IMR-90 (cell line): ENCODE data around the gene ZNF185. TPM values are rescaled to one million over a fixed set of nuclear protein-coding genes. Genes with fewer than 3 reads are reported as not detected.

Experiments used
- ATAC-seq: fragments of 200-7000 bp; cut with Tn5 transposase; 2 replicates; pipeline ENCODE4 v1.9.1; 2020; ENCODE audit warnings: low read depth, mild to moderate bottlenecking, moderate library complexity
- BruUV-seq: library from RNA; stranded (reverse); fragments of 400-500 nt; replicated peaks from 2 replicates; lab custom pipeline; 2021; lab: Mats Ljungman, UMichigan
- CTCF ChIA-PET: fragments of 300-600 bp; formaldehyde crosslinking; extraction: SDS; loops from one replicate; lab custom pipeline; 2021; ENCODE audit warnings: antibody characterized with exemption; lab: Yijun Ruan, JAX
- POLR2A ChIA-PET: fragments of 300-600 bp; sonication (Branson Sonifier 250); formaldehyde crosslinking; loops from one replicate; lab custom pipeline; 2022; ENCODE audit warnings: antibody characterized with exemption; ENCODE audit not compliant: unreplicated experiment; lab: Charles Lee
- DNase-seq: peaks from one replicate; pipeline ENCODE4 v3.0.0; 2013
- H2AFZ ChIP-seq: replicated peaks from 2 replicates; pipeline ENCODE3; 2013; ENCODE audit warnings: low read length, mild to moderate bottlenecking; ENCODE audit not compliant: poor library complexity
- H2AK5ac ChIP-seq: 2 replicates; pipeline ENCODE4 v1.6.1; 2013; ENCODE audit warnings: low read depth, low read length, inconsistent platforms
- H2AK9ac ChIP-seq: replicated peaks from 2 replicates; pipeline ENCODE3; 2013; ENCODE audit warnings: mild to moderate bottlenecking, low read depth, low read length, moderate library complexity; ENCODE audit not compliant: poor library complexity
- H2BK120ac ChIP-seq: 2 replicates; pipeline ENCODE4 v1.6.1; 2013; ENCODE audit warnings: low read depth, low read length, inconsistent platforms
- H2BK15ac ChIP-seq: 3 replicates; pipeline ENCODE4 v1.6.1; 2013; ENCODE audit warnings: low read depth, low read length, inconsistent platforms
- H2BK20ac ChIP-seq: 2 replicates; pipeline ENCODE4 v1.6.1; 2013; ENCODE audit warnings: low read depth, mild to moderate bottlenecking, inconsistent platforms, low read length, moderate library complexity
- H2BK5ac ChIP-seq: 2 replicates; pipeline ENCODE4 v1.6.1; 2013; ENCODE audit warnings: mild to moderate bottlenecking, low read depth, low read length, inconsistent platforms; ENCODE audit not compliant: poor library complexity, severe bottlenecking
- H3K14ac ChIP-seq: replicated peaks from 2 replicates; pipeline ENCODE4 v1.6.1; 2013; ENCODE audit warnings: low read depth, low read length, inconsistent platforms
- H3K18ac ChIP-seq: 2 replicates; pipeline ENCODE4 v1.6.1; 2013; ENCODE audit warnings: low read depth, low read length, control low read depth
- H3K23ac ChIP-seq: 2 replicates; pipeline ENCODE4 v1.6.1; 2013; ENCODE audit warnings: low read depth, low read length, inconsistent platforms
- H3K27ac ChIP-seq: 2 replicates; pipeline ENCODE4 v1.5.1; 2013; ENCODE audit warnings: mild to moderate bottlenecking, control low read depth, low read length; ENCODE audit not compliant: insufficient read depth
- H3K27me3 ChIP-seq: 2 replicates; pipeline ENCODE4 v1.6.1; 2013; ENCODE audit warnings: low read length; ENCODE audit not compliant: control insufficient read depth, insufficient read depth
- H3K36me3 ChIP-seq: 2 replicates; pipeline ENCODE4 v1.6.1; 2013; ENCODE audit warnings: low read length, mixed read lengths; ENCODE audit not compliant: control insufficient read depth, insufficient read depth
- H3K4ac ChIP-seq: 2 replicates; pipeline ENCODE4 v1.6.1; 2013; ENCODE audit warnings: low read depth, low read length, inconsistent platforms
- H3K4me1 ChIP-seq: 2 replicates; pipeline ENCODE4 v1.6.1; 2013; ENCODE audit warnings: low read length, mixed read lengths; ENCODE audit not compliant: control insufficient read depth, insufficient read depth
- H3K4me2 ChIP-seq: 2 replicates; pipeline ENCODE4 v1.6.1; 2013; ENCODE audit warnings: low read depth, mild to moderate bottlenecking, control low read depth, low read length, moderate library complexity
- H3K4me3 ChIP-seq: 2 replicates; pipeline ENCODE4 v1.5.1; 2013; ENCODE audit warnings: low read depth, mild to moderate bottlenecking, control low read depth, low read length, moderate library complexity; ENCODE audit not compliant: insufficient read depth
- H3K56ac ChIP-seq: 2 replicates; pipeline ENCODE4 v1.6.1; 2013; ENCODE audit warnings: low read length, inconsistent platforms; ENCODE audit not compliant: insufficient read depth; ENCODE audit errors: extremely low read depth
- H3K79me1 ChIP-seq, 2 experiments: 2 replicates each; pipeline ENCODE4 v1.6.1; 2013; ENCODE audit warnings: low read length in 2 of 2, inconsistent platforms in 1 of 2, low read depth in 1 of 2
- H3K9ac ChIP-seq: 2 replicates; pipeline ENCODE4 v1.6.1; 2013; ENCODE audit warnings: low read depth, low read length, control low read depth
- H3K9me1 ChIP-seq: 2 replicates; pipeline ENCODE4 v1.6.1; 2013; ENCODE audit warnings: low read length, inconsistent platforms; ENCODE audit not compliant: insufficient read depth
- H3K9me3 ChIP-seq: 2 replicates; pipeline ENCODE4 v1.6.1; 2013; ENCODE audit warnings: low read length; ENCODE audit not compliant: control insufficient read depth, insufficient read depth
- H4K20me1 ChIP-seq: 2 replicates; pipeline ENCODE4 v1.6.1; 2013; ENCODE audit warnings: low read length, inconsistent platforms; ENCODE audit not compliant: insufficient read depth
- H4K5ac ChIP-seq: 2 replicates; pipeline ENCODE4 v1.6.1; 2013; ENCODE audit warnings: mild to moderate bottlenecking, low read depth, low read length, control low read depth
- H4K8ac ChIP-seq, 2 experiments: 2 replicates each; pipeline ENCODE4 v1.6.1; 2013; ENCODE audit warnings: low read depth in 2 of 2, low read length in 2 of 2, control low read depth in 1 of 2, inconsistent platforms in 1 of 2
- H4K91ac ChIP-seq: 2 replicates; pipeline ENCODE4 v1.6.1; 2013; ENCODE audit warnings: low read depth, low read length, inconsistent platforms; ENCODE audit not compliant: insufficient read depth
- CEBPB ChIP-seq: IDR thresholded peaks from 2 replicates; pipeline ENCODE4 v1.6.1; 2012; ENCODE audit warnings: low read depth, low read length, improper control_type of control experiment
- CHD1 ChIP-seq: IDR thresholded peaks from 2 replicates; pipeline ENCODE4 v1.6.1; 2012; ENCODE audit warnings: low read depth, low read length, improper control_type of control experiment
- FOS ChIP-seq: fragments of 150-350 bp; IDR thresholded peaks from 2 replicates; pipeline ENCODE4 v1.6.1; 2016; ENCODE audit warnings: low read depth, low read length
- MAFK ChIP-seq: IDR thresholded peaks from 2 replicates; pipeline ENCODE4 v1.6.1; 2012; ENCODE audit warnings: low read depth, low read length, improper control_type of control experiment
- RFX5 ChIP-seq: IDR thresholded peaks from 2 replicates; pipeline ENCODE4 v1.8.0; 2012; ENCODE audit warnings: low read depth, mild to moderate bottlenecking, low read length, moderate library complexity
- WGBS, 2 experiments: methylation state at CpG; one replicate each; pipeline versions ENCODE4 v1.1.5 to v1.1.7; 2013; ENCODE audit warnings: missing lambda C conversion rate in 2 of 2; ENCODE audit not compliant: insufficient read length in 1 of 2; ENCODE audit errors: extremely low coverage in 2 of 2; 5-methylcytosine and 5-hydroxymethylcytosine counted together
- dilution Hi-C: fragments of 300-500 bp; cut with HindIII; formaldehyde crosslinking; loops from one replicate; pipeline ENCODE4 v1.14.3; 2018; ENCODE audit warnings: low sequenced_read_pairs; ENCODE audit not compliant: unreplicated experiment
- in situ Hi-C: fragments of 300-500 bp; cut with MboI; formaldehyde crosslinking; loops from 3 replicates; pipeline ENCODE4 v1.14.3; 2019; ENCODE audit warnings: low sequenced_read_pairs, inconsistent platforms, mixed read lengths
- intact Hi-C: fragments of 100-400 bp; cut with micrococcal nuclease; formaldehyde crosslinking; loops from 2 replicates; pipeline ENCODE4 v1.10.0; 2022
- polyA plus RNA-seq, 3 experiments: library from polyadenylated mRNA; depleted of rRNA; stranded (reverse); fragments of >200 nt; gene quantifications; 2 replicates each; pipeline ENCODE4 v1.2.3, GENCODE V29; 2012; ENCODE audit warnings: low replicate concordance in 1 of 3
- total RNA-seq: library from RNA; depleted of rRNA; stranded (reverse); fragments of >200 nt; gene quantifications from 2 replicates; pipeline ENCODE4 v1.2.3, GENCODE V29; 2012
- TF ChIP-seq, protein P1 (sequence below): conservative IDR thresholded peaks from 2 replicates; pipeline ENCODE4 v1.5.1; 2012; ENCODE audit warnings: mild to moderate bottlenecking, low read depth, low read length, improper control_type of control experiment

The ZNF185 gene
- total and polyA plus RNA-seq, 2 of the 4 experiments (the other 2 are of a cell fraction): 3.2 to 6.3 TPM

DNA sequence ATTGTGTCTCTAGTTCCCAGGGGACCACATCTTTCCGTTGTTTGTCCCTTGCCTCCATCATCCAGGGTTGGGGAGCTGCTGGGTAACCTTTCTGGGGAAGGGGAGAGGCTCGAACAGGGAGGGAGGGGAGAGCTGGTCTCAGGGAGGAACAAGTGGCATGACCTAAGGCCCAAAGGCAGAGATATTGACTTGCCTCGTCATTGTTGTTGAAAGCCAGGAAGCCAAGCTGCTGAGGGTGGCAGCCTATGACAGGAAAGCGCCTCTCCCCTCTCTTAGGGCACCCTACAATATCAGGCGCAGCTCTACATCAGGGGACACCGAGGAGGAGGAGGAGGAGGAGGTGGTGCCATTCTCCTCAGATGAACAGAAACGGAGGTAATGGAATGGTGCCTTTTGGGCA lies 20.8 kb downstream of the ZNF185 start:
- no peak overlapping the region for H2BK120ac ChIP-seq
- CTCF ChIA-PET: no interaction called here
- no peak overlapping the region for H3K9ac ChIP-seq
- H4K8ac ChIP-seq: no peak overlapping the region
- ATAC-seq (no peak), DNase-seq (no peak)
- no peak overlapping the region for H2BK5ac ChIP-seq
- H3K9me3 ChIP-seq: no peaks in the 10 kb centered on the region; the same call in 1 of the 2 replicates
- no peak overlapping the region for H2BK20ac ChIP-seq
- H3K4me3 ChIP-seq: no peak overlapping the region
- TF ChIP-seq CHD1 (no peak), MAFK (no peak), FOS (no peak), CEBPB (no peak), RFX5 (no peak)
- TF ChIP-seq, protein P1, sequence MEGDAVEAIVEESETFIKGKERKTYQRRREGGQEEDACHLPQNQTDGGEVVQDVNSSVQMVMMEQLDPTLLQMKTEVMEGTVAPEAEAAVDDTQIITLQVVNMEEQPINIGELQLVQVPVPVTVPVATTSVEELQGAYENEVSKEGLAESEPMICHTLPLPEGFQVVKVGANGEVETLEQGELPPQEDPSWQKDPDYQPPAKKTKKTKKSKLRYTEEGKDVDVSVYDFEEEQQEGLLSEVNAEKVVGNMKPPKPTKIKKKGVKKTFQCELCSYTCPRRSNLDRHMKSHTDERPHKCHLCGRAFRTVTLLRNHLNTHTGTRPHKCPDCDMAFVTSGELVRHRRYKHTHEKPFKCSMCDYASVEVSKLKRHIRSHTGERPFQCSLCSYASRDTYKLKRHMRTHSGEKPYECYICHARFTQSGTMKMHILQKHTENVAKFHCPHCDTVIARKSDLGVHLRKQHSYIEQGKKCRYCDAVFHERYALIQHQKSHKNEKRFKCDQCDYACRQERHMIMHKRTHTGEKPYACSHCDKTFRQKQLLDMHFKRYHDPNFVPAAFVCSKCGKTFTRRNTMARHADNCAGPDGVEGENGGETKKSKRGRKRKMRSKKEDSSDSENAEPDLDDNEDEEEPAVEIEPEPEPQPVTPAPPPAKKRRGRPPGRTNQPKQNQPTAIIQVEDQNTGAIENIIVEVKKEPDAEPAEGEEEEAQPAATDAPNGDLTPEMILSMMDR: no peak
- no CpG with 5 or more reads among the region's 7 CpGs for WGBS, 2 experiments
- no peaks in the 10 kb centered on the region for H3K9me1 ChIP-seq
- intact Hi-C loops (no loop called here), in situ Hi-C loops (no loop called here), dilution Hi-C loops (no loop called here)
- H3K36me3 ChIP-seq: no peaks in the 10 kb centered on the region
- H2BK15ac ChIP-seq: no peak overlapping the region
- no peak overlapping the region for H2AK5ac ChIP-seq
- H3K23ac ChIP-seq: no peak overlapping the region
- H3K56ac ChIP-seq: no peak overlapping the region
- POLR2A ChIA-PET: no interaction called here
- H3K14ac ChIP-seq: no peak overlapping the region
- H3K4me1 ChIP-seq: no peaks in the 10 kb centered on the region
- no peak overlapping the region for H4K91ac ChIP-seq
- no TSS peak for BruUV-seq
- H4K5ac ChIP-seq: no peak overlapping the region
- no peak overlapping the region for H3K27ac ChIP-seq
- peaks cover 2% of the 10 kb centered on the region; the same call in 1 of the 2 replicates for H3K27me3 ChIP-seq
- H3K79me1 ChIP-seq: no peaks in the 10 kb centered on the region
- H4K20me1 ChIP-seq: no peaks in the 10 kb centered on the region
- H3K18ac ChIP-seq: no peak overlapping the region
- H3K4me2 ChIP-seq: no peak overlapping the region
- H2AK9ac ChIP-seq: no peak overlapping the region
- no peak overlapping the region for H3K4ac ChIP-seq
- no peak overlapping the region for H2AFZ ChIP-seq
